22Rv1 (cell line): ENCODE data around the gene CDKL2.
"Not testable (repeated sequence)": the region's sequence is repeated elsewhere in the genome, so short reads cannot be mapped to it uniquely, and the experiment has no call there.

ENCODE experiments used
- CTCF ChIP-seq: fragments of 450-650 bp; IDR thresholded peaks from 2 replicates; pipeline ENCODE4 v1.5.1; 2017; ENCODE audit warnings: mild to moderate bottlenecking
- ZFX ChIP-seq: fragments of 450-650 bp; IDR thresholded peaks from 2 replicates; pipeline ENCODE4 v1.6.1; 2017; ENCODE audit warnings: antibody characterized with exemption, borderline replicate concordance

GRCh38 chr4:75667636-75668035 is 37.3 kb upstream of the CDKL2 start:
- not testable (repeated sequence) for TF ChIP-seq CTCF, ZFX
